H1 (cell line): ENCODE results near the gene HIVEP3. TPM values are rescaled to one million over a fixed set of nuclear protein-coding genes. Genes with fewer than 3 reads are reported as not detected.

Experiments used
- CTCF ChIA-PET: fragments of 300-600 bp; sonication (Branson Sonifier 250); formaldehyde crosslinking; loops from one replicate; lab custom pipeline; 2021; ENCODE audit not compliant: partially characterized antibody; lab: Charles Lee
- POLR2A ChIA-PET: fragments of 300-600 bp; sonication (Branson Sonifier 250); formaldehyde crosslinking; loops from one replicate; lab custom pipeline; 2021; ENCODE audit warnings: inconsistent platforms; ENCODE audit not compliant: partially characterized antibody; lab: Charles Lee
- DNase-seq, 2 experiments: peaks; one replicate each; pipeline versions ENCODE4 v3.0.0 to v3.0.0-alpha.2; 2010 to 2022; ENCODE audit warnings: low spot score in 2 of 2, low read depth in 1 of 2, mixed read lengths in 1 of 2
- FAIRE-seq: peaks from 2 replicates; lab custom pipeline; 2011; peaks lifted over from hg19 to GRCh38; lab: Jason Lieb, UNC
- H2AFZ ChIP-seq: 2 replicates; pipeline ENCODE4 v1.8.1; 2012; ENCODE audit warnings: low read length, inconsistent platforms
- H2AK5ac ChIP-seq: 2 replicates; pipeline ENCODE4 v1.6.1; 2013; ENCODE audit warnings: low read depth, low read length
- H2BK120ac ChIP-seq: replicated peaks from 2 replicates; pipeline ENCODE3; 2013; ENCODE audit warnings: low read depth, low read length, inconsistent platforms
- H2BK12ac ChIP-seq: 2 replicates; pipeline ENCODE4 v1.6.1; 2013; ENCODE audit warnings: low read depth, low read length
- H2BK15ac ChIP-seq: 2 replicates; pipeline ENCODE4 v1.6.1; 2013; ENCODE audit warnings: low read length
- H2BK20ac ChIP-seq: 2 replicates; pipeline ENCODE4 v1.6.1; 2013; ENCODE audit warnings: low read length
- H2BK5ac ChIP-seq: 2 replicates; pipeline ENCODE4 v1.6.1; 2013; ENCODE audit warnings: low read depth, low read length
- H3K14ac ChIP-seq: 2 replicates; pipeline ENCODE4 v1.6.1; 2013; ENCODE audit warnings: inconsistent platforms; ENCODE audit not compliant: insufficient read length
- H3K18ac ChIP-seq: 2 replicates; pipeline ENCODE4 v1.6.1; 2013; ENCODE audit warnings: low read length; ENCODE audit errors: extremely low read depth
- H3K23ac ChIP-seq: 2 replicates; pipeline ENCODE4 v1.6.1; 2013; ENCODE audit warnings: inconsistent platforms; ENCODE audit not compliant: insufficient read length
- H3K23me2 ChIP-seq: 2 replicates; pipeline ENCODE4 v1.6.1; 2013; ENCODE audit warnings: low read depth, low read length
- H3K27ac ChIP-seq: 2 replicates; pipeline ENCODE4 v1.6.1; 2011; ENCODE audit warnings: low read depth, low read length, inconsistent platforms
- H3K27me3 ChIP-seq, 4 experiments: replicated peaks in 1 of 4; 1 replicate in 1 of 4; 2 replicates in 3 of 4; pipeline versions ENCODE4 v1.6.1 to v1.8.1; 2011 to 2013; ENCODE audit warnings: low read length in 3 of 4, mild to moderate bottlenecking in 3 of 4, inconsistent platforms in 2 of 4, mixed read lengths in 2 of 4, moderate library complexity in 1 of 4; ENCODE audit not compliant: control insufficient read depth in 3 of 4, insufficient read depth in 3 of 4; ENCODE audit errors: extremely low read depth in 1 of 4
- H3K36me3 ChIP-seq, 4 experiments: 2 replicates each; pipeline versions ENCODE4 v1.6.1 to v1.8.1; 2011 to 2013; ENCODE audit warnings: mild to moderate bottlenecking in 4 of 4, low read length in 3 of 4, moderate library complexity in 2 of 4, control low read depth in 1 of 4, inconsistent platforms in 1 of 4; ENCODE audit not compliant: insufficient read depth in 4 of 4, control insufficient read depth in 2 of 4
- H3K4ac ChIP-seq: replicated peaks from 2 replicates; pipeline ENCODE3; 2013; ENCODE audit warnings: low read length, low read depth, mixed read lengths, inconsistent platforms; ENCODE audit not compliant: insufficient read length
- H3K4me1 ChIP-seq, 4 experiments: replicated peaks in 1 of 4; 1 replicate in 1 of 4; 2 replicates in 3 of 4; pipeline versions ENCODE4 v1.6.1 to v1.8.1; 2011 to 2013; ENCODE audit warnings: low read length in 3 of 4, inconsistent platforms in 2 of 4, mixed read lengths in 1 of 4; ENCODE audit not compliant: insufficient read depth in 4 of 4, control insufficient read depth in 3 of 4
- H3K4me2 ChIP-seq, 2 experiments: 2 replicates each; pipeline versions ENCODE4 v1.6.1 to v1.8.1; 2011 to 2013; ENCODE audit warnings: low read depth in 2 of 2, low read length in 2 of 2, control low read depth in 1 of 2, inconsistent platforms in 1 of 2, mild to moderate bottlenecking in 1 of 2; ENCODE audit not compliant: insufficient read depth in 1 of 2
- H3K4me3 ChIP-seq, 4 experiments: fragments of 200-600, 300-600 bp in 1 of 4; sonication (generic), shearing (Covaris generic), sonication (Bioruptor Twin) in 1 of 4; 2 replicates each; pipeline versions ENCODE4 v1.5.1 to v1.8.1; 2011 to 2016; ENCODE audit warnings: low read length in 4 of 4, low read depth in 3 of 4, control low read depth in 2 of 4, inconsistent platforms in 2 of 4, mild to moderate bottlenecking in 2 of 4, mixed read lengths in 1 of 4, moderate library complexity in 1 of 4; ENCODE audit not compliant: insufficient read depth in 2 of 4; ENCODE audit errors: extremely low read depth in 1 of 4
- H3K56ac ChIP-seq: replicated peaks from 2 replicates; pipeline ENCODE3; 2013; ENCODE audit warnings: low read depth, mild to moderate bottlenecking, mixed read lengths, low read length, inconsistent platforms; ENCODE audit not compliant: insufficient read length
- H3K79me1 ChIP-seq: 2 replicates; pipeline ENCODE4 v1.6.1; 2013; ENCODE audit warnings: low read depth, low read length, control low read depth
- H3K79me2 ChIP-seq, 2 experiments: 2 replicates each; pipeline versions ENCODE4 v1.6.1 to v1.8.1; 2012 to 2013; ENCODE audit warnings: low read length in 2 of 2, mild to moderate bottlenecking in 2 of 2, inconsistent platforms in 1 of 2; ENCODE audit not compliant: insufficient read depth in 2 of 2, control insufficient read depth in 1 of 2
- H3K9ac ChIP-seq, 4 experiments: replicated peaks in 1 of 4; 1 replicate in 1 of 4; 2 replicates in 3 of 4; pipeline versions ENCODE4 v1.6.1 to v1.8.1; 2011 to 2013; ENCODE audit warnings: low read depth in 3 of 4, low read length in 3 of 4, control low read depth in 2 of 4, mild to moderate bottlenecking in 2 of 4, moderate library complexity in 2 of 4, inconsistent platforms in 1 of 4; ENCODE audit errors: extremely low read depth in 1 of 4
- H3K9me3 ChIP-seq, 2 experiments: 2 replicates each; pipeline versions ENCODE4 v1.6.1 to v1.8.1; 2012 to 2013; ENCODE audit warnings: mild to moderate bottlenecking in 2 of 2, moderate library complexity in 2 of 2, control low read depth in 1 of 2, inconsistent platforms in 1 of 2, low read depth in 1 of 2, low read length in 1 of 2, mixed read lengths in 1 of 2; ENCODE audit not compliant: insufficient read depth in 2 of 2
- H4K20me1 ChIP-seq, 2 experiments: replicated peaks in 1 of 2; 2 replicates each; pipeline versions ENCODE3 to v1.8.1; 2011 to 2013; ENCODE audit warnings: inconsistent platforms in 2 of 2, low read length in 2 of 2, mild to moderate bottlenecking in 1 of 2; ENCODE audit not compliant: insufficient read depth in 2 of 2, control insufficient read depth in 1 of 2
- H4K5ac ChIP-seq: 2 replicates; pipeline ENCODE4 v1.6.1; 2013; ENCODE audit warnings: low read length, low read depth, mixed read lengths, inconsistent platforms; ENCODE audit not compliant: insufficient read length
- H4K8ac ChIP-seq: 2 replicates; pipeline ENCODE4 v1.8.0; 2013; ENCODE audit warnings: mild to moderate bottlenecking, moderate library complexity, low read length, inconsistent platforms; ENCODE audit not compliant: insufficient read depth; ENCODE audit errors: extremely low read depth
- H4K91ac ChIP-seq: replicated peaks from 2 replicates; pipeline ENCODE3; 2013; ENCODE audit warnings: low read length, mixed read lengths, inconsistent platforms; ENCODE audit not compliant: insufficient read length
- ATF2 ChIP-seq: IDR thresholded peaks from 2 replicates; pipeline ENCODE4 v1.6.1; 2012; ENCODE audit warnings: low read length, inconsistent platforms
- NRF1 ChIP-seq: IDR thresholded peaks from 2 replicates; pipeline ENCODE4 v1.6.1; 2011; ENCODE audit warnings: mild to moderate bottlenecking, low read depth, low read length, improper control_type of control experiment
- RBBP5 ChIP-seq: IDR thresholded peaks from 2 replicates; pipeline ENCODE4 v1.7.1; 2012; ENCODE audit warnings: low read depth, mild to moderate bottlenecking, inconsistent platforms, low read length, moderate library complexity, borderline replicate concordance
- RFX5 ChIP-seq: IDR thresholded peaks from 2 replicates; pipeline ENCODE4 v1.6.1; 2011; ENCODE audit warnings: low read depth, low read length, improper control_type of control experiment, borderline replicate concordance
- TAF1 ChIP-seq: IDR thresholded peaks from 2 replicates; pipeline ENCODE4 v1.6.1; 2011; ENCODE audit warnings: mild to moderate bottlenecking, low read depth, low read length
- ZNF274 ChIP-seq: IDR thresholded peaks from 2 replicates; pipeline ENCODE4 v1.7.0; 2012; ENCODE audit warnings: low read length, borderline replicate concordance; ENCODE audit errors: extremely low read depth
- WGBS, 2 experiments: shearing (Covaris generic) in 1 of 2; methylation state at CpG; one replicate each; pipeline versions ENCODE4 v1.1.6 to v1.1.7; 2013 to 2015; ENCODE audit warnings: low lambda C conversion rate in 2 of 2, mixed read lengths in 2 of 2, inconsistent platforms in 1 of 2, low coverage in 1 of 2, missing lambda C conversion rate in 1 of 2; ENCODE audit not compliant: insufficient replicate concordance in 2 of 2, insufficient coverage in 1 of 2, insufficient read length in 1 of 2; ENCODE audit errors: extremely low coverage in 1 of 2, missing lambda C conversion rate in 1 of 2; 5-methylcytosine and 5-hydroxymethylcytosine counted together
- polyA plus RNA-seq, 7 experiments: library from polyadenylated mRNA; depleted of rRNA in 3 of 7; stranded (reverse) in 5 of 7; unstranded in 2 of 7; fragments of >200 nt in 5 of 7; fragments of 200-250 nt in 2 of 7; gene quantifications; 1 replicate in 5 of 7; 2 replicates in 1 of 7; 4 replicates in 1 of 7; pipeline versions ENCODE4 v1.2.1 to v1.2.3, GENCODE V29; 2011 to 2013; ENCODE audit warnings: missing spikeins in 2 of 7, mixed read lengths in 2 of 7
- total RNA-seq: library from RNA; stranded (reverse); fragmentation: NEBNext Ultra II Directional; extraction: Animal tissue kit (Norgen Biotek cat#: 25700); gene quantifications from 2 replicates; pipeline ENCODE4 v1.2.1, GENCODE V29; 2021

Gene HIVEP3
- total and polyA plus RNA-seq, 2 of the 8 experiments (the other 6 are each of a cell fraction or from before 2014, with no cell fraction given) = 0.24 to 0.69 TPM

GRCh38 chr1:41749991-41750745 is 168.6 kb downstream of the HIVEP3 start:
- FAIRE-seq (no peak), DNase-seq (no peak)
- no peak overlapping the region for H4K5ac ChIP-seq
- no peak overlapping the region for H3K4ac ChIP-seq
- no peak overlapping the region for H2AFZ ChIP-seq
- WGBS, 2 experiments = 61% methylated on average over 9 of the region's 11 CpGs; no CpG with 5 or more reads in 1 of the 2 experiments
- H3K79me2 ChIP-seq = no peaks in the 10 kb centered on the region
- no peak overlapping the region for H3K4me2 ChIP-seq
- no peak overlapping the region for H3K18ac ChIP-seq
- H2BK15ac ChIP-seq = no peak overlapping the region
- no peak for TF ChIP-seq RFX5
- TF ChIP-seq TAF1 = no peak
- TF ChIP-seq RBBP5 = no peak
- TF ChIP-seq NRF1 = no peak
- no peak for TF ChIP-seq ZNF274
- no peak for TF ChIP-seq ATF2
- H3K56ac ChIP-seq = no peak overlapping the region
- H3K79me1 ChIP-seq = no peaks in the 10 kb centered on the region
- ChIA-PET POLR2A (no interaction called here), CTCF (interaction anchor here (0.7 to 1.2 kb wide), 3 partner anchors 10 to 397 kb away, joined by 3 read pairs; no protein-coding TSS in a partner anchor)
- H3K4me3 ChIP-seq = no peak overlapping the region
- H3K23me2 ChIP-seq = no peaks in the 10 kb centered on the region
- no peak overlapping the region for H2BK20ac ChIP-seq
- H4K8ac ChIP-seq = no peak overlapping the region
- no peak overlapping the region for H3K27ac ChIP-seq
- no peak overlapping the region for H2BK5ac ChIP-seq
- H3K36me3 ChIP-seq = no peaks in the 10 kb centered on the region
- H4K91ac ChIP-seq = no peak overlapping the region
- peaks cover 0 to 5% (median 3%) of the 10 kb centered on the region in 4 experiments; a peak in 4 of 7 replicates for H3K4me1 ChIP-seq
- H3K9ac ChIP-seq = no peak overlapping the region
- no peak overlapping the region for H2BK120ac ChIP-seq
- H3K9me3 ChIP-seq = no peaks in the 10 kb centered on the region
- no peak overlapping the region for H3K23ac ChIP-seq
- H3K27me3 ChIP-seq = no peaks in the 10 kb centered on the region
- no peaks in the 10 kb centered on the region for H4K20me1 ChIP-seq
- H2AK5ac ChIP-seq = no peak overlapping the region
- H2BK12ac ChIP-seq = no peak overlapping the region
- no peak overlapping the region for H3K14ac ChIP-seq
